GM18907 (cell line): Measurements from ENCODE around the gene GATA2.

ENCODE experiments used
- ATAC-seq: cut with Tn5 transposase; IDR thresholded peaks from one replicate; pipeline ENCODE4 v1.9.1; 2021; ENCODE audit warnings: mild to moderate bottlenecking, moderate library complexity; ENCODE audit not compliant: unreplicated experiment

GATA2 gene

GRCh38 chr3:128436214-128436613 lies 56.8 kb downstream of the GATA2 start:
- ATAC-seq: no peak

GRCh38 chr3:128435561-128435960 lies 57.4 kb downstream of the GATA2 start:
- no peak for ATAC-seq

GRCh38 chr3:128435058-128435457 lies 57.9 kb downstream of the GATA2 start:
- ATAC-seq: no peak

DNA sequence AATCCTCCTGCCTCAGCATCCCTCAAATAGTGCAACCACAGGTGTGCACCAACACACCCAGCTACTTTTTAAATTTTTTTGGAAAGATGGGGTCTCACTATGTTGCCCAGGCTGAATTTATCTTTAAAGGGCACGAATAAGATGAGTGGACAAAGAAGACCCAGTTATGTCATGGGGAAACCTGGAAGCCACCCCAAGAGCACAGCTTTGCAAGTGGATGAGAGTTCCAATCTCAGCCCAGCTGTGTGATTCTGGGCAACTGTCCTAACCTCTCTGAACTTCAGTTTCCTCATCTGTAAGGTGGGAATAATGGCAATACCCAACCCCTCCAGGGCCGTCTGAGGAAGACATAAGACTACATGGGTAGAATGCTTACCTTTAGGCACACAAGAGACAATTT lies 58.5 kb downstream of the GATA2 start:
- ATAC-seq: no peak

DNA sequence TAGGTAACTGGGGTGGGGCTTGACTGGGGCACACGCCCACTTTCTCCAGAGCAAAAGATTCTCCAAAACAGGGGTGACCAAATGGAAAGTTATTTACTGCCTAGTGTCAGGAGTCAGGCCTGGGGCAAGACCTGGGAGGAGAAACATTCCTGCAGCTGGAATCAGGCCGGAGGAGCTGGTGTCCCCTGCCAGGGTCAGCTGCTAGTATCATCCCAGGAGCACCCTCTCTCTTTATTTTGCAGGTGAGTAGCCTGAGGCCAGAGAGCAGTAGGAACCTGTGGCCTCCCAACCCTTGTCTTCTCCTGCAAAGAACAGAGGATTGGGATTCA lies 59.2 kb downstream of the GATA2 start:
- ATAC-seq: no peak

DNA sequence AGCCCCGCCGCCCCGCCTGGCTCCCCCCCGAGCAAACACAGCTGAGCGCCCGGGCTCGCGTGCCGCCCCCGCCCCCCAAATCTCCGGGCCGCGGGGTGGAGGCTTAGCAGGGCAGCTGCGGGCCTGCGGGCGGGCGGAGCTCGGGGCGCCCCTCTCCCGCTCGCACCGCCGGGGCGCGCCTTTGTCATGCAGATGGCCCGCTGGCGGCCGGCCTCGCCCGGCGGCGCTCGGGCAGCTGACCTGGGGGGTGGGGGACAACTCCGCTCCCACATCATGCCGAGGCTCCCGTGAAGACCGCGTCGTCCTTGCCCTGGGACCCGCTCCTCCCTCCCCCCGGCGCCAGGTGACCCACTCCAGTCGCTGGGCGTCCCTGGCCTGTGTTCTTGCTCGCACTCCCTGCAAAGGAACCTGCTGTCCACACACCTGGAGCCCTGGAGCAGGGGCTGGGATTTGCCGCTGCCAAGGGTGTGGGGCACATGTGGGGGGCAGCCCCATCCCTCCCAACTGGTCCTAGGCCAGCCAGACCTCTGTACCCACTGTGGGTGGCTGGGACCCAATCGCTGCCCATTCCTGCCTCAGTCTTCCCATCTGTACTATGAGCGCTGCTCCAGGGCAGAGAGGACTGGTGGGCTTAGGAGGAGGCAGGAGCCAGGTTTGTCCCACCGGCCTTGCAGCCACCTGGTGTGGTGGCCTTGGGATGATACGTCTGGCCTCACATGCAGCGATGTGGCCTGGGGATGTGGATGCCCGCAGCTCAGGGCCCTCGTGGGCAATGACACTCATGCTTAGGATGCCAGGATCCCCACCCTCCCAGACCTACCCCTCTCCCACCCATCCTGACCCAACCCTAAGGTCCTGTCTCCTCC lies 59.8 kb downstream of the GATA2 start:
- ATAC-seq: no peak

DNA sequence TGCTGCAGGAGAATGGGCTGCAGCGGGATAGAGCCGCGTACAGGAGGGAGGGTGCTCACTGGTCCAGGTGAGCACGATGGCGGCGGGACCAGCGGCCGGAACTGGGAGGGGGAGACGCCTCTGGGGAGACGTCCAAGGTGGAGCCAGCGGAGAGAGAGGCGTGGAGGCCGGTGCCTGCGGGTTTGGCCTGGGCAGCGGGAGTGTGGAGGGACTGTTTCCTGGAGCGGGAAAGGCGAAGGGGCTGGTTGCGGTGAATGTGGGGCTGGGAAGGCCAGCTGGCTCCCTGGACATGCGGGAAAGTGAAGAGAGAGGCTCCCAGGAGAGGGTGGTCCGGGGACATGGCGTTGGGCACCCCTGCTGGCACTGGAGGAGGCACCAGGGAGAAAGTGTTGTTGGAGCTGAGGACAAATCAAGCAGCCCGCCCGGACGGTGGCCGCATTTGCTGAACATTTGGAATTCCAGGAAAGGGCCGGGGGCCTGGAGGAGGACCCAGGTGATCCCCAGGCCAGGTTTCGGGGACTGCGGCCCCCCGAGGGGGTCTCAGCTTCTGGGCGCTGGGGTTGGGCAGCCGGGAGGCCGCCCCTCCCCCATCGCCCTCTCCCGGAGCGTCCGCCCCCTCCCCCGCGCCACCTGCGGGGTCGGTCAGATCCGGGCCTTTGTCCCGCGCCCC lies 60.6 kb downstream of the GATA2 start:
- no peak for ATAC-seq

- ATAC-seq: no peak
Measured at GRCh38 chr3:128431803-128432300, 61.1 kb downstream of the GATA2 start.

DNA sequence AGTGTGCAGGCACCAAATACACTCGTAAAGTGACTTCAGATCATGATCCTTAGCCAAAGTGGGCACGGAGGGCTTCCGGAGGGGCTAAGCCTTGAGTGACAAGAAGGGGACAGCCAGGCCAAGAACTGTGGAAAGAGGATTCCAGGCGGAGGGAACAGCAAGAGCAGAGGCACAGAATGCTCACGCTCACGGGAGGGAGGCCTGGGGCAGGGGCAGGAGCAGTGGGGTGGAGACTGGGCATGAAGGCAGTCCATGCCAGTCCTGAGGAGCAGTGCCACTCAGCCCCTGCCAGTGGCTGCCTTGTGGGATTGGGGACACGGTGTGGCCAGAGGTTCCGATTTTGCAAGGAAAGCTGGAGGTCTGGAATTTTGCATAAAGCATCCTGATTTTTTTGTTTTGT lies 62.3 kb downstream of the GATA2 start:
- ATAC-seq: no peak

DNA sequence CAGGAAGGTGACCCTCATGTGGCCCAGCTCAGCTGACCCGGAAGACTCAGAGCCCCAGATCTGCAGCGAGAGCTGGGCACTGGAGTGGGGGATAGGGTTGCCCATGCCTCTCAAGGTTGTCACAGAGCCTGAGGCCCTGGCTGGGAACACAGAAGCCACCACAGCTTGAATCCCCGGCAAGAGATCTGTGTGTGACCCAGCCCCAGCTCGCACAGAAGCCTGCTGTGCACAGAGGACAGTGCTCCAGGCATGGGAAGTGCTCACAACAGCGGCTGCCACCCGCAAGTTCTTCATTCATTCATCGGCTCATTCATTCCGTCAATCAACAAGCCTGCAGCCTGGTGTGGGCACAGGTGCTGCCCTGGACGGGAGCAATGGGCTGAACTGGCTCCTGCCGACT lies 62.7 kb downstream of the GATA2 start:
- ATAC-seq: no peak

DNA sequence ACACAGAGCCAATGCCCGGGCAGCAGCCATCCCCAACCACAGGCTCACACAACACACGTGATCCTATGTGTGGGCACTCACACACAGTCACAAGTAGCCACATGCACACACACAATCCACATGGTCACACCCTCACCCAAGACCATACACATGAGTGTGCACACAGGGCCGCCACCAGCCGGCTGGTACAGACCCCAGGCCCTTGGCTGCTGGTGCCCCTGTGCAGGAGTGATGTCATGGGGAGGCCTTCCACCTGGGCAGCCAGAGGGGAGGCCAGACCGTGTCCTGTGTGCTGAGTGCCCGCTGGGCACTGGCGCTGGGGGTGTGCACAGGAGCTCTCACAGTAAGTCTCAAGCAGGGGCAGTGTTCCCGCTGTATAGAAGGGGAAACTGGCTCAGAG lies 63.2 kb downstream of the GATA2 start:
- ATAC-seq: no peak
